HCT116 (cell line): Measurements from ENCODE around the gene SORBS1. TPM values are rescaled to one million over a fixed set of nuclear protein-coding genes. Genes with fewer than 3 reads are reported as not detected.

Experiments used
- ATAC-seq: fragments of 200-7000 bp; cut with Tn5 transposase; 2 replicates; pipeline ENCODE4 v1.9.1; 2020; ENCODE audit warnings: mild to moderate bottlenecking, moderate library complexity
- BruUV-seq: library from RNA; stranded (reverse); fragments of 400-500 nt; replicated peaks from 2 replicates; lab custom pipeline; 2021; lab: Mats Ljungman, UMichigan
- CTCF ChIA-PET: fragments of 300-600 bp; sonication (Branson Sonifier 250); formaldehyde crosslinking; loops from one replicate; lab custom pipeline; 2021; ENCODE audit warnings: antibody characterized with exemption; lab: Charles Lee
- POLR2A ChIA-PET: fragments of 300-600, 350-600 bp; sonication (Branson Sonifier 250); formaldehyde crosslinking; loops from one replicate; lab custom pipeline; 2021; ENCODE audit warnings: antibody characterized with exemption; lab: Charles Lee
- RAD21 ChIA-PET, 2 experiments: fragments of 300-600 bp; sonication (Branson Sonifier 250); formaldehyde crosslinking; loops; one replicate each; lab custom pipeline; 2023; ENCODE audit warnings: low total read pairs in 2 of 2; ENCODE audit not compliant: uncharacterized antibody in 2 of 2, unreplicated experiment in 2 of 2, low non-redundant PET in 1 of 2; lab: Charles Lee
- DNase-seq: peaks from one replicate; pipeline ENCODE4 v3.0.0-alpha.2; 2010; ENCODE audit warnings: low read depth, low spot score
- H2AFZ ChIP-seq: fragments of 200-600 bp; shearing (Covaris generic), sonication (generic); 2 replicates; pipeline ENCODE4 v1.6.1; 2017; ENCODE audit warnings: low read depth, mixed run types, mixed read lengths, antibody characterized with exemption, low read length; ENCODE audit not compliant: poor library complexity, severe bottlenecking
- H3K27ac ChIP-seq: 2 replicates; pipeline ENCODE4 v1.5.1; 2012; ENCODE audit warnings: low read depth, low read length
- H3K27me3 ChIP-seq: fragments of 200-600 bp; sonication (generic); 2 replicates; pipeline ENCODE4 v1.6.1; 2016; ENCODE audit warnings: mixed run types, low read length, mixed read lengths; ENCODE audit not compliant: insufficient read depth
- H3K36me3 ChIP-seq, 2 experiments: fragments of 200-500 bp in 1 of 2; fragments of 200-600 bp in 1 of 2; sonication (Bioruptor generic) in 1 of 2; sonication (generic) in 1 of 2; 2 replicates each; pipeline versions ENCODE4 v1.5.1 to v1.6.1; 2014 to 2016; ENCODE audit warnings: low read length in 2 of 2, inconsistent platforms in 1 of 2, mixed read lengths in 1 of 2, mixed run types in 1 of 2; ENCODE audit not compliant: insufficient read depth in 2 of 2, control insufficient read depth in 1 of 2
- H3K4me1 ChIP-seq, 2 experiments: fragments of 200-600 bp in 1 of 2; sonication (generic) in 1 of 2; 2 replicates each; pipeline versions ENCODE4 v1.5.1 to v1.6.1; 2012 to 2017; ENCODE audit warnings: low read length in 2 of 2, inconsistent platforms in 1 of 2, mild to moderate bottlenecking in 1 of 2, mixed read lengths in 1 of 2, mixed run types in 1 of 2, moderate library complexity in 1 of 2; ENCODE audit not compliant: insufficient read depth in 2 of 2, control insufficient read depth in 1 of 2
- H3K4me2 ChIP-seq: fragments of 200-600 bp; sonication (generic); 2 replicates; pipeline ENCODE4 v1.6.1; 2017; ENCODE audit warnings: mixed run types, low read length, mixed read lengths
- H3K4me3 ChIP-seq, 2 experiments: fragments of 200-600 bp in 1 of 2; sonication (generic) in 1 of 2; replicated peaks in 1 of 2; 2 replicates each; pipeline ENCODE4 v1.5.1; 2011 to 2016; ENCODE audit warnings: low read length in 2 of 2, control low read depth in 1 of 2, low read depth in 1 of 2, mild to moderate bottlenecking in 1 of 2, mixed read lengths in 1 of 2, mixed run types in 1 of 2
- H3K79me2 ChIP-seq: fragments of 200-600 bp; sonication (generic); 2 replicates; pipeline ENCODE4 v1.6.1; 2017; ENCODE audit warnings: mild to moderate bottlenecking, mixed run types, low read length, moderate library complexity, mixed read lengths; ENCODE audit not compliant: insufficient read depth
- H3K9ac ChIP-seq: fragments of 200-600 bp; sonication (generic); 2 replicates; pipeline ENCODE4 v1.6.1; 2016; ENCODE audit warnings: low read length, mixed read lengths
- H3K9me2 ChIP-seq: fragments of 200-600 bp; sonication (generic), shearing (Covaris generic); 2 replicates; pipeline ENCODE4 v1.6.1; 2017; ENCODE audit warnings: mixed run types, mild to moderate bottlenecking, moderate library complexity; ENCODE audit not compliant: insufficient read depth
- H3K9me3 ChIP-seq, 2 experiments: fragments of 200-500 bp in 1 of 2; fragments of 200-600 bp in 1 of 2; sonication (Bioruptor generic) in 1 of 2; sonication (generic) in 1 of 2; 2 replicates each; pipeline ENCODE4 v1.6.1; 2014 to 2017; ENCODE audit warnings: low read length in 2 of 2, mixed read lengths in 2 of 2, inconsistent platforms in 1 of 2, low read depth in 1 of 2, mild to moderate bottlenecking in 1 of 2, mixed run types in 1 of 2, moderate library complexity in 1 of 2; ENCODE audit not compliant: control insufficient read depth in 1 of 2, insufficient read depth in 1 of 2
- H4K20me1 ChIP-seq: fragments of 200-600 bp; sonication (generic), shearing (Covaris generic); 2 replicates; pipeline ENCODE4 v1.6.1; 2017; ENCODE audit warnings: mixed run types, mild to moderate bottlenecking, moderate library complexity; ENCODE audit not compliant: insufficient read depth
- CEBPB ChIP-seq: IDR thresholded peaks from 2 replicates; pipeline ENCODE4 v1.6.1; 2012; ENCODE audit warnings: low read depth
- CTCF ChIP-seq, 3 experiments: fragments of 200-600 bp in 1 of 3; sonication (generic) in 1 of 3; IDR thresholded peaks in 2 of 3; conservative IDR thresholded peaks in 1 of 3; 2 replicates each; pipeline ENCODE4 v1.5.1; 2012 to 2017; ENCODE audit warnings: low read depth in 2 of 3, low read length in 2 of 3, antibody characterized with exemption in 1 of 3, borderline replicate concordance in 1 of 3, control low read depth in 1 of 3, mild to moderate bottlenecking in 1 of 3, mixed read lengths in 1 of 3, mixed run types in 1 of 3, moderate library complexity in 1 of 3; ENCODE audit not compliant: insufficient read depth in 1 of 3
- EZH2 ChIP-seq: fragments of 200-600 bp; sonication (generic); IDR thresholded peaks from 2 replicates; pipeline ENCODE4 v1.6.1; 2017; ENCODE audit warnings: antibody characterized with exemption, mixed run types
- EZH2phosphoT487 ChIP-seq: fragments of 200-600 bp; IDR thresholded peaks from 2 replicates; pipeline ENCODE4 v1.6.1; 2018; ENCODE audit warnings: antibody characterized with exemption, borderline replicate concordance
- FOSL1 ChIP-seq: IDR thresholded peaks from 2 replicates; pipeline ENCODE4 v1.6.1; 2012; ENCODE audit warnings: low read depth
- JUND ChIP-seq: IDR thresholded peaks from 2 replicates; pipeline ENCODE4 v1.6.1; 2012
- SP1 ChIP-seq: IDR thresholded peaks from 2 replicates; pipeline ENCODE4 v1.6.1; 2012; ENCODE audit warnings: low read depth
- SRF ChIP-seq: IDR thresholded peaks from 2 replicates; pipeline ENCODE4 v1.6.1; 2012; ENCODE audit warnings: low read depth
- YY1 ChIP-seq: IDR thresholded peaks from 2 replicates; pipeline ENCODE4 v1.6.1; 2011; ENCODE audit warnings: low read length, low read depth, moderate library complexity, mild to moderate bottlenecking; ENCODE audit not compliant: insufficient replicate concordance; ENCODE audit errors: extremely low read depth
- ZFX ChIP-seq: fragments of 450-650 bp; IDR thresholded peaks from 2 replicates; pipeline ENCODE4 v1.6.1; 2017
- ZNF274 ChIP-seq: fragments of 200-500 bp; sonication (Bioruptor generic); IDR thresholded peaks from 2 replicates; pipeline ENCODE4 v1.6.1; 2014; ENCODE audit warnings: mild to moderate bottlenecking, low read depth, low read length, inconsistent platforms
- intact Hi-C: fragments of 100-400 bp; cut with micrococcal nuclease; formaldehyde crosslinking; loops from 2 replicates; pipeline ENCODE4 v1.10.0; 2022
- total RNA-seq: library from RNA; stranded (reverse); gene quantifications from one replicate; pipeline ENCODE4 v1.2.1, GENCODE V29; 2021; ENCODE audit not compliant: unreplicated experiment

Gene SORBS1
- total RNA-seq, 1 experiment from 2014 or later = 3.4 TPM

DNA sequence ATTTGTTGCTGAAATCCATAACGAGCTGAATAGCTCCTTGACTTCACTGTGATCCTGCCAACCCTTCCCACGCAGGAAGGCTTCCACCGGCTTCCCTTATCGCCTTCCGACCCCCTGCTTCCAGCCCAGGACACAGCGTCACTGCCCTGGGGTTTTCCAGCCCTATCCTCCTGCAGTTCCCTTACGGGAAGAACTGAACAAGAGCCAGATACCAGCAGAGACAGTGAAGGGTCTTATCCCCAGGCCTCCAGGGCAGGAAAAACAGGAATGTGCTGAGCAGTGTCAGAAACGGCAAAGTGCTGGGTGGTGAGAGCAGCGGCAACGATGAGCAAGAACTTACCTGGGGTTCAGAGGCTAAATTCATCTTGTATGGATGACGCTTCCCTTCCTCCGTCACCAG lies 292.7 kb downstream of the SORBS1 start (continued):
- TF ChIP-seq EZH2phosphoT487 = no peak

DNA sequence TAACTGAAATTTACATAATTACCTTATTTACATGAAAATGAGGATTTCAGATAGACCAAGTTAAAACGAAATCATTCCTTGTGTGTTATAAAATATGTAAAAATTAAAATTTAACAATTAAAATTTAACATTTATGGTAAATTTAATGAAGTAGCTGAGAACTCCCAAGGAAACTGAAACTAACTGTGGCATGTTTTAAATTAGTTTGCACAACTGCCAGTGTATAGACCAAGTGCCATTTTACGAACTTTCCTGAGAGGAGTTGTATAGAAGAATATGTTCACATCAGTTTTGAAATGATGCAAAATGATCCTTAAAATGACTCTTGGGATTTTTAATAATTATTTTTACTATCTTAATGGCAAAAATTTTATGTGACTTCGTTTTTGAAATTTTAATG lies 293.9 kb downstream of the SORBS1 start:
- ATAC-seq (no peak), DNase-seq (no peak)
- intact Hi-C loops = no loop called here
- no peaks in the 10 kb centered on the region for H3K79me2 ChIP-seq
- H2AFZ ChIP-seq = no peak overlapping the region
- H3K27me3 ChIP-seq = no peaks in the 10 kb centered on the region
- ChIA-PET RAD21 (no interaction called here), POLR2A (no interaction called here), CTCF (interaction anchor here (1.5 kb wide), 1 partner anchor 20 kb away, joined by 3 read pairs; no protein-coding TSS in a partner anchor)
- H4K20me1 ChIP-seq = no peaks in the 10 kb centered on the region
- no peak overlapping the region for H3K27ac ChIP-seq
- no peaks in the 10 kb centered on the region for H3K9me2 ChIP-seq
- H3K4me3 ChIP-seq = no peak overlapping the region
- H3K36me3 ChIP-seq = no peaks in the 10 kb centered on the region
- TF ChIP-seq YY1 (no peak), ZFX (no peak), EZH2 (no peak), JUND (no peak), SP1 (no peak), SRF (no peak), CEBPB (no peak), FOSL1 (no peak), ZNF274 (no peak), CTCF (IDR thresholded peaks at IDR 0.05 in 2 of 3, conservative IDR thresholded peaks at IDR 0.05 in 1 of 3; ENCODE audit: borderline replicate concordance in 1 of 3, insufficient read depth in 1 of 3, low read depth in 2 of 3, low read length in 2 of 3) (no peak)
- H3K4me2 ChIP-seq = peak overlapping the region; percentile 20; the same call in 1 of the 2 replicates
- BruUV-seq = no TSS peak
- no peaks in the 10 kb centered on the region for H3K9me3 ChIP-seq
- peak overlapping the region; percentile 1; the same call in 1 of the 2 replicates for H3K9ac ChIP-seq
- H3K4me1 ChIP-seq = peaks cover 34 to 48% of the 10 kb centered on the region in 2 experiments
